AG08396 (cell line): Measurements from ENCODE around the gene LEFTY1.

Source experiments
- DNase-seq: peaks from one replicate; pipeline ENCODE4 v3.0.0; 2012; ENCODE audit warnings: low spot score, mixed read lengths

The LEFTY1 gene

GRCh38 chr1:225871359-225872074 lies 17.4 kb downstream of the LEFTY1 start:
- no peak for DNase-seq

DNA sequence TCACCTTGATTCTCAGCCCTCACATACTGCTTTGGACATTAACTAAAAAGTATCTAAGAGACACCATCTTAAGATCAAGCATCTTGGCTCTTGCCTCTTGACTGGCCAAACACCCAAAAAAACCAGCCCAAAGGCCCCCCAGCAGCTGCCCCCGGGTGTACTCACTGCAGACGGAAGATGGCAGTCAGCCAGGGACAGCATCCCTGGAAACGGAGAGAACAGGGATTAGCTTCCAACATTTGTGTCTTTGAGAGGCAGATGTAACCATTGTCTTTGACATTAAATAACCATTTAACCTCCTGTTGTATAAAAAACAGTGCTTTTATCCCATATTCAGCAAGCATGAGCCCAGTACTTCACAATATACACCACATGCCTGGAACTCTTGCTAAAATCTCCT lies 18.0 kb downstream of the LEFTY1 start:
- no peak for DNase-seq

GRCh38 chr1:225868631-225869330 lies 20.2 kb downstream of the LEFTY1 start:
- no peak for DNase-seq

DNA sequence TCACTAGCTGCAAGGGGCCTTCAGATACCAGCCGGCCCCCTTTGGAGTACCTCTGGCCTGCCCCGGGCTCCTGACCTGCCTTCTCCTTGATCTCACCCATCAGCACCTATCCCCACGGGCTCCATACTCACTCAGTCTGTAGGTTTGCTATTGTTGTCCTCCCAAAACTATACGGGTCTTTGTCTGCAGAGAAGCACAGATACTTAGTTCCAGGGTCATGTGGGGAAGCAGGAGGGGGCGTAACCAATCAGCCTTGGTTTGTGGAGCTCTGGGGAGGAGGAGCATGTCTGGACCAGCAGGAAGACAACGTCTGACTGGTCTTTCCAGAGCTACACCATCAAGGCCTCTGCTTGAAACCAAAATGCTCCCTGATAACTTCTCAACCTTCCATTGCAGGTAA lies 22.0 kb downstream of the LEFTY1 start:
- no peak for DNase-seq

DNA sequence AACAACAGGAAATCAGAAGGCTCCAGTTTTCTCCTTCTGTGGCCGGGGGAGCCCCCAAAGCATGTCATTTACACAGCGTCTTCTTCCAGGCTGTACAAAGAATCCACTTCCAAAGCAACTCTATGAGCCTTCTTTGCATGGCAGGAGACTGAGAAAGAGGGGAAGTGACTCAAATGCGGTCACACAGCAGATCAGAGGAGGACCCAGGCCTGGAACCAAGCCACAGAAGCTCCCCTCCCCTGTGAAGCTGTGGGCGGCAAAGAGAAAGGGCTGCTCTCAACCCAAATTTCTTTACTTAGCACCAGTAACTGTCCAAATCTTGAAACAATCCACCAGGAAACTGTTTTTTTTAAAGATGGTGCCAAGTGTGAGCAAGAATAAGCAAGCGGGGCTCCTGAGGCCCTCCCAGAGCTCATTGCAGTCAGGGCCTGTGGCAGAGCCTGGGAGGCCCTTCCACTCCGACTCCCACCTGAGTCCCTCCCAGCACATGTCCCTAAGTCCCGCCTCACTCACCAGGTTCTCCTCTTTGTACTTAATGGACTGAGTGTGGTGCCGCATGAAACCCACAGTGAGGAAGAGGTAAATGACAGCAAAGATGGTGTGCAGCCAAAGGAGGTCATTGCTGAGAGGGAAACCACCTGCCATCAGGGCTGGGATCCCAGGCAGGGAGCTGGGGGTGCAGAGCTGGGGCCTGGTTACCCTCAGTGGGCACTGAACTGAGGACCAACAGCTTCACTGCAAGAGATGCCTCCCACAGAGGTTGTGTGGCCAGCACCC lies 22.7 kb downstream of the LEFTY1 start:
- no peak for DNase-seq

DNA sequence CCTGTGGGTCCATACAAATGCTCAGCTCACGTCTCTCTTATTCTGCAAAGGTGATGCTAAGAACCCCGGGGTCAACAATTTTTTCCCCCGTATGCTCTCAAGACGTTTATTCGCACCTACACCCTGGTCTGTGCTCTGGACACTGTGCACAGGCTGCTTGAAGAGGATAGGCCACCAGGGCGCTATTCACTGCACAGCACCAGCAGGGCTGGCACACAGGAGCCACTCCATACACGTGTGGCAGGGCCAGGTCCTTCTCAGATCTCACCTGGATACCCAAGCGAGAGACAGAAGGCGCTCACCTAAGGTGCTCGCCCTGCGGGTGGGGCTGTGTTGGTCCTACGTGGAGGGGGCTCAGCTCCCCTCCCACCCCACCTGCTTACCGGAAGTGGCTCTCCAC lies 23.4 kb downstream of the LEFTY1 start:
- no peak for DNase-seq

DNA sequence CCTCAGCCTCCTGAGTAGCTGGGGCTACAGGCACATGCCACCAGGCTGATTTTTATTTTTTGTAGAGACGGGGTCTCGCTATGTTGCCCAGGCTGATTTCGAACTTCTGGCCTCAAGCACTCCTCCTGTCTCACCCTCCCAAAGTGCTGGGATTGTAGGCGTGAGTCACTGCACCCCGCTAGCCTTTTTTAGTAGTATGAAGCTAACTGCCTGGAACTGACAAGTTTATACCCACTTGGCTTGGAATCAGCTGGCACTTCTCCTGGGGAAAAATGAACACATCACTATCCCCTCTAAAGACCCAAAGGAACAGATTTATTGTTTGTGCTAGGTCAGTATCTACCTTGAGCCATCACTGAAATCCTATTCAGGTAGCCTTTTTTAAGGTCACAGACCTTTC lies 25.8 kb downstream of the LEFTY1 start:
- DNase-seq = no peak

DNA sequence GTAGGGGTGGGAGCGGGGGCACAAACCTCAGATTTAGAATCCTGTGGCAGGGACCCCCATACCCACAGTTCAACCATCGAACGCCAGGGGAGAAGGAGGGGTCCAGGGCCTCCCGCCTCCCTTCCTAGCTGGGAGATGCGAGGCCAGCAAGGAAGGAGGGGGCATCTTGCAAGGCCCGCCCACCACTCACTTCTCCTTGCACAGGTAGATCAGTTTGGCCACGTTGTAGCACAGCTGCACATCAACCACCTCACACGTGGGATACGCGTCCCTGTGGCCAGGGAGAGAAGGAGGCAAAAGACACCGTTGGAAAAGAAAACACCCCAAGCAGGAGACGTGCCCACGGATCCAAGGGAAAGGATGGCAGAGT lies 26.4 kb downstream of the LEFTY1 start:
- no peak for DNase-seq

- no peak for DNase-seq
Measured at GRCh38 chr1:225861834-225862580, 26.9 kb downstream of the LEFTY1 start.

GRCh38 chr1:225860876-225861441 lies 28.0 kb downstream of the LEFTY1 start:
- DNase-seq = no peak

GRCh38 chr1:225860107-225860506 lies 28.8 kb downstream of the LEFTY1 start:
- DNase-seq = no peak

- no peak for DNase-seq
Measured at GRCh38 chr1:225859151-225859550, 29.8 kb downstream of the LEFTY1 start.

- DNase-seq = no peak
Measured at GRCh38 chr1:225857256-225857655, 31.7 kb downstream of the LEFTY1 start.

- no peak for DNase-seq
Measured at GRCh38 chr1:225855503-225856300, 33.2 kb downstream of the LEFTY1 start.

- no peak for DNase-seq
Measured at GRCh38 chr1:225853441-225853840, 35.5 kb downstream of the LEFTY1 start.

DNA sequence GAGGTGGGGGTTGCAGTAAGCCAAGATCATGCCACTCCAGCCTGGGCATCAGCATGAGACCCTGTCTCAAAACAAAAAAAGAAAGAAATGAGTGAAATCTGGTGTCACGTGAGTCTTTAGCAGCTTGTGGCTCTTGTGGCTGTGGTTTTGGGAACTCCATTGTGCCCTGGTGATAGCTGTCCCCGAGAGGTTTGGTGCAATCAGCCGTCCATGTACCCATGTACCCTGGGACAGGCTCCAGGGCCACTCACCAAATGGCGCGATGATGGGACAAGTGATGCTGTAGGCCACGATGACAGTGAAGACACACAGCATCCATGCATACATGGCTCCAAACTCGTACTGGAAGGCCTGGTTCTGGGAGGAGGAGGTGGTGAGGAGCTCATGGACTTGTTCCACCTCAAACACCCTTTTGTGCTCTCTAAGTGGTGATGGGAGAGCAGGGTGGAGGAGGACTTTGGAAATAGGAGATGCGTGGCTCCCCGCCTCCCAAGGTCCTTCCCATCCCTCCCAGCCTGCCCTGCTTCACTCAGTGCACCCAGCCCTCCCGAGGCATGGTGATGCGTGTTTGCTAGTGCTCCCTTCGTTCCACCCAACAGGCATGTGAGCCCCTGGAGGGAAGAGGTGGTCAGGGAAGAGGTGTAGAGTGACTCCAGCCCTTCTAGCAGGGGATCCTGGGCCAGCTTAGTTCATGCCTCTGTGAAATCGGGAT lies 36.4 kb downstream of the LEFTY1 start:
- no peak for DNase-seq

- DNase-seq = no peak
Measured at GRCh38 chr1:225851805-225852204, 37.1 kb downstream of the LEFTY1 start.

DNA sequence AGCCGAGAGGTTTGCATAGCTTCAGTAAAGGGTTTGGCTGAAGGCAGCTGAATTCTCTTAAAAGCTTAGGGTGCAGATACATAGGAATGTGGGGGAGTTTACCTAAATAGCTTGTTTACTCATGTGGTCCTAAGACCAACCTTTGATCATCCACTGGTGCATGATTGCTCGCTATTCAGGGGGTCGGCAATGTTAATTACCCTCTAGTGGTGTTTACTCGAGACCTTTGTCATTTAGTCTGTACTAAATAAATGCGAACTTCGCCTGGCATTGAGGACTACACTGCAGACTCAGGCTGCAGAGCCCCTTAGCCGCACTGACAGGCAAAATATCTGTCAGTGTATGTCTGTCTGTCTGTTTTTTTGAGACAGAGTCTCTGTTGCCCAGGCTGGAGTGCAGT lies 38.6 kb downstream of the LEFTY1 start:
- DNase-seq = no peak

DNA sequence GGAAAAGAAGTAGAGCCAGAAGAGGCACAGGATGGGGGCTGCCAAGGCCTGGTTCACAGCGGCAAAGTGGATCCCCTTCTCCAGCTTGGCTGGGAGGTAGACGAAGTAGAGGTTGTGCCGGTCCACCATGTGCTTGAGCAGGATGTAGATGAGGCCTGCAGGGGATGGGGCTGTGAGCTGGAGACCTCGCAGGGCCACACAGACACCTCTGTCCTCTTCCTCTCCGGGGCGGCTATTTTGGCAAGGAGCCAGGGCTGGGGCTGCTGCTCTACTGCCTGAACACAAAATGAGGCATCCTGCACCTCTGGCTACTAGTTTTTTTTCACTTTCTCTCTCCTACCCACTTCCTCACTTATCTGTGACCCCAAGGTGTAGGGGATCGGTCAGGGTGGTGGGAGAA lies 39.0 kb downstream of the LEFTY1 start:
- no peak for DNase-seq
